HepG2 (cell line): ENCODE measurements around the gene ARL10. TPM values are rescaled to one million over a fixed set of nuclear protein-coding genes. Genes with fewer than 3 reads are reported as not detected.

ENCODE experiments used
- ATAC-seq: fragments of 200-7000 bp; cut with Tn5 transposase; 3 replicates; pipeline ENCODE4 v1.9.1; 2020; ENCODE audit warnings: mild to moderate bottlenecking, moderate library complexity
- BruUV-seq: library from RNA; stranded (reverse); fragments of 400-500 nt; replicated peaks from 2 replicates; lab custom pipeline; 2021; lab: Mats Ljungman, UMichigan
- CTCF ChIA-PET: fragments of 300-600 bp; formaldehyde crosslinking; extraction: SDS; loops from one replicate; lab custom pipeline; 2021; ENCODE audit warnings: low total read pairs, inconsistent platforms, low intra/inter-chr PET ratio; lab: Yijun Ruan, JAX
- POLR2A ChIA-PET: fragments of 350-600 bp; sonication (Branson Sonifier 250); formaldehyde crosslinking; loops from one replicate; lab custom pipeline; 2020; ENCODE audit warnings: antibody characterized with exemption, inconsistent platforms; lab: Yijun Ruan, JAX
- DNase-seq: peaks from one replicate; pipeline ENCODE4 v3.0.0-alpha.2; 2015; ENCODE audit warnings: low spot score
- FAIRE-seq: peaks from 3 replicates; lab custom pipeline; 2011; peaks lifted over from hg19 to GRCh38; lab: Jason Lieb, UNC
- H2AFZ ChIP-seq: one replicate; pipeline ENCODE4 v1.6.1; 2011; ENCODE audit warnings: low read length, inconsistent platforms
- H3K27ac ChIP-seq: fragments of 300-600 bp; 3 replicates; pipeline ENCODE4 v1.8.0; 2011; ENCODE audit warnings: mixed run types, mild to moderate bottlenecking, mixed read lengths, low read length, inconsistent platforms; ENCODE audit not compliant: insufficient read depth; ENCODE audit errors: extremely low read length
- H3K27me3 ChIP-seq, 2 experiments: fragments of 200-600 bp in 1 of 2; 2 replicates in 1 of 2; 3 replicates in 1 of 2; pipeline versions ENCODE4 v1.6.0 to v1.8.0; 2011; ENCODE audit warnings: low read length in 2 of 2, mild to moderate bottlenecking in 2 of 2, moderate library complexity in 2 of 2, inconsistent platforms in 1 of 2; ENCODE audit not compliant: insufficient read depth in 2 of 2, control insufficient read depth in 1 of 2
- H3K36me3 ChIP-seq, 2 experiments: fragments of 200-600 bp in 1 of 2; replicated peaks in 1 of 2; 2 replicates in 1 of 2; 3 replicates in 1 of 2; pipeline versions ENCODE4 v1.5.1 to v1.8.0; 2011; ENCODE audit warnings: low read length in 2 of 2, inconsistent platforms in 1 of 2; ENCODE audit not compliant: insufficient read depth in 2 of 2, control insufficient read depth in 1 of 2
- H3K4me1 ChIP-seq: 2 replicates; pipeline ENCODE4 v1.5.1; 2012; ENCODE audit warnings: low read length, inconsistent platforms; ENCODE audit not compliant: insufficient read depth
- H3K4me2 ChIP-seq: 2 replicates; pipeline ENCODE4 v1.6.0; 2011; ENCODE audit warnings: low read depth, low read length, inconsistent platforms
- H3K4me3 ChIP-seq, 3 experiments: fragments of 200-600 bp in 1 of 3; sonication (generic), shearing (Covaris generic) in 1 of 3; replicated peaks in 1 of 3; 2 replicates each; pipeline ENCODE4 v1.5.1; 2011 to 2016; ENCODE audit warnings: low read length in 3 of 3, inconsistent platforms in 2 of 3, low read depth in 2 of 3, mild to moderate bottlenecking in 2 of 3, control low read depth in 1 of 3, mixed read lengths in 1 of 3; ENCODE audit not compliant: insufficient read depth in 1 of 3
- H3K79me2 ChIP-seq: one replicate; pipeline ENCODE4 v1.6.1; 2011; ENCODE audit warnings: low read length, inconsistent platforms; ENCODE audit not compliant: insufficient read depth
- H3K9ac ChIP-seq: 2 replicates; pipeline ENCODE4 v1.6.0; 2011; ENCODE audit warnings: mild to moderate bottlenecking, low read depth, low read length, inconsistent platforms; ENCODE audit not compliant: insufficient read depth
- H3K9me3 ChIP-seq: 2 replicates; pipeline ENCODE4 v1.5.1; 2012; ENCODE audit warnings: mild to moderate bottlenecking, low read length
- H4K20me1 ChIP-seq: 2 replicates; pipeline ENCODE4 v1.6.0; 2011; ENCODE audit warnings: inconsistent platforms, mild to moderate bottlenecking, low read length, moderate library complexity; ENCODE audit not compliant: insufficient read depth
- ARID5B ChIP-seq: IDR thresholded peaks from 2 replicates; pipeline ENCODE4 v1.4.0; 2020; ENCODE audit warnings: mild to moderate bottlenecking, missing genetic modification reagents
- ETV5 ChIP-seq: IDR thresholded peaks from 2 replicates; pipeline ENCODE4 v1.6.1; 2018; ENCODE audit warnings: missing biosample characterization, missing genetic modification reagents, inconsistent platforms, borderline replicate concordance
- ISL2 ChIP-seq: sonication (generic); formaldehyde crosslinking; IDR thresholded peaks from 2 replicates; pipeline ENCODE4 v1.5.0; 2020; ENCODE audit warnings: missing genetic modification reagents
- SAFB2 ChIP-seq: sonication (generic); formaldehyde crosslinking; IDR thresholded peaks from 2 replicates; pipeline ENCODE4 v1.5.1; 2020; ENCODE audit warnings: missing genetic modification reagents, low read depth, mild to moderate bottlenecking, borderline replicate concordance
- ZNF224 ChIP-seq: sonication (generic); formaldehyde crosslinking; IDR thresholded peaks from 2 replicates; pipeline ENCODE4 v1.5.0; 2020; ENCODE audit warnings: mild to moderate bottlenecking, missing genetic modification reagents
- ZNF317 ChIP-seq: sonication (generic); formaldehyde crosslinking; IDR thresholded peaks from 2 replicates; pipeline ENCODE4 v1.5.0; 2020; ENCODE audit warnings: mild to moderate bottlenecking, missing genetic modification reagents
- ZNF33B ChIP-seq: sonication (generic); formaldehyde crosslinking; IDR thresholded peaks from 2 replicates; pipeline ENCODE4 v1.5.1; 2020; ENCODE audit warnings: mild to moderate bottlenecking, missing genetic modification reagents
- WGBS: methylation state at CpG from one replicate; pipeline ENCODE4 v1.1.6; 2017; ENCODE audit warnings: low lambda C conversion rate; 5-methylcytosine and 5-hydroxymethylcytosine counted together
- in situ Hi-C: cut with HindIII; loops from 2 replicates; pipeline ENCODE4 v1.10.0; 2017; ENCODE audit warnings: low pct_unique_long_range_greater_than_20kb; ENCODE audit not compliant: extremely low pct_ligation_motif_present
- intact Hi-C: fragments of 100-400 bp; cut with micrococcal nuclease; formaldehyde crosslinking; loops from one replicate; pipeline ENCODE4 v1.10.0; 2022; ENCODE audit not compliant: unreplicated experiment
- polyA plus RNA-seq, 8 experiments: library from polyadenylated mRNA; depleted of rRNA in 3 of 8; stranded (reverse) in 7 of 8; unstranded in 1 of 8; fragments of >200 nt; fragmentation: Illumina TruSeq in 4 of 8; extraction: Trizol in 4 of 8; gene quantifications; 2 replicates each; pipeline versions ENCODE4 v1.2.1 to v1.2.3, GENCODE V29; 2011 to 2016; ENCODE audit warnings: low read depth in 4 of 8, missing spikeins in 1 of 8, mixed read lengths in 1 of 8; ENCODE audit not compliant: insufficient read depth in 1 of 8
- total RNA-seq, 5 experiments: library from RNA; depleted of rRNA; stranded (reverse); fragments of >200 nt; fragmentation: Illumina TruSeq; extraction: Trizol; gene quantifications; 2 replicates each; pipeline ENCODE4 v1.2.3, GENCODE V29; 2016; ENCODE audit warnings: low read depth in 1 of 5

Gene ARL10
- total and polyA plus RNA-seq, 2 of the 13 experiments (the other 11 are each of a cell fraction or from before 2014, with no cell fraction given) = 0.18 to 0.50 TPM

- no peaks in the 10 kb centered on the region for H3K79me2 ChIP-seq
- no peak overlapping the region for H3K27ac ChIP-seq
- H3K9ac ChIP-seq = no peak overlapping the region
- ChIA-PET CTCF (no interaction called here), POLR2A (no interaction called here)
- DNase-seq (no peak), FAIRE-seq (no peak), ATAC-seq (no peak)
- no TSS peak for BruUV-seq
- H3K9me3 ChIP-seq = no peaks in the 10 kb centered on the region
- intact Hi-C loops = no loop called here
- 85% methylated on average over 7 of the region's 7 CpGs for WGBS
- TF ChIP-seq ZNF33B (CRISPR knock-in tag) = no peak
- TF ChIP-seq ZNF224 (CRISPR knock-in tag) = no peak
- TF ChIP-seq ZNF317 (CRISPR knock-in tag) = no peak
- TF ChIP-seq SAFB2 (CRISPR knock-in tag) = no peak
- TF ChIP-seq ETV5 (CRISPR knock-in tag) = no peak
- TF ChIP-seq ISL2 (CRISPR knock-in tag) = no peak
- TF ChIP-seq ARID5B (CRISPR knock-in tag) = no peak
- no peaks in the 10 kb centered on the region for H3K4me1 ChIP-seq
- no peak overlapping the region for H3K4me3 ChIP-seq
- H3K4me2 ChIP-seq = no peak overlapping the region
- H2AFZ ChIP-seq = no peak overlapping the region
- in situ Hi-C loops = no loop called here
- H4K20me1 ChIP-seq = no peaks in the 10 kb centered on the region
- peaks cover 4 to 14% of the 10 kb centered on the region in 2 experiments; a peak in 4 of 5 replicates for H3K36me3 ChIP-seq
- H3K27me3 ChIP-seq = no peaks in the 10 kb centered on the region
Measured at GRCh38 chr5:176317534-176318374, 47.5 kb upstream of the ARL10 start.
